GM12891 (cell line): Measurements from ENCODE around the gene IFT52.
A peak's percentile ranks its signal among the peaks of the same experiment; 100 is the strongest.

Source experiments
- POLR2A ChIP-seq: IDR thresholded peaks from 2 replicates; pipeline ENCODE4 v1.6.1; 2011; ENCODE audit warnings: low read depth, low read length, control low read depth
- POLR2AphosphoS5 ChIP-seq: IDR thresholded peaks from 2 replicates; pipeline ENCODE4 v1.6.1; 2011; ENCODE audit warnings: low read depth, low read length, control low read depth
- POU2F2 ChIP-seq: IDR thresholded peaks from 2 replicates; pipeline ENCODE4 v1.6.1; 2011; ENCODE audit warnings: low read depth, mild to moderate bottlenecking, control low read depth, low read length, moderate library complexity
- SPI1 ChIP-seq: IDR thresholded peaks from 2 replicates; pipeline ENCODE4 v1.6.1; 2011; ENCODE audit warnings: low read depth, low read length, control low read depth
- TAF1 ChIP-seq: IDR thresholded peaks from 2 replicates; pipeline ENCODE4 v1.6.1; 2011; ENCODE audit warnings: low read depth, low read length, control low read depth

DNA sequence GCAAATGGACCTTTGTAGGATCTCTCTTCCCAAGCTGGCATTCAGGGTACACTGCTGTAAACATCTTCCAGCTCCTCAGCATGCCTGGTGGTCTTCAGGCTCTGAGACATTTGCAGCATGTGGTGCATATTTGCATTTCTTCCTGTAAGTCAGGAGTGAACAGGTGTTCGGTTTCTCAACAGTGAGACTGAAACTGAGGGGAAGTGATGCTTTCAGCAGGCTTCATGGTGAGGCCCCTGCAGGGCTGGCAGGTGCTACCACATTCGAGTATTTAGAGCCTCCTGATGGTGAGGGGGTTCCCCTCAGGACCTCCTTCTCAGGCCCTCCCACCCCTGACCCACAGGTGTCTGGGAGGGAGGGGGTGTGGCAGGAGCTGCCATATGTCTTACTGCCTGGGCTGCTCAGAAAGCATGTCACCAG is 91.3 kb downstream of the IFT52 start:
- TF ChIP-seq SPI1 (peak; percentile 94), POLR2A (peak; percentile 58; the same call in 1 of the 2 replicates), POLR2AphosphoS5 (peak; percentile 67; the same call in 1 of the 2 replicates), POU2F2 (peak; percentile 94), TAF1 (0 out of 2 replicates have a peak, but pooled peaks have one; percentile 14)
